ENCODE results near the gene KRT78. TPM values are rescaled to one million over a fixed set of nuclear protein-coding genes. Genes with fewer than 3 reads are reported as not detected.
A peak's percentile ranks its signal among the peaks of the same experiment; 100 is the strongest.
"Not testable (repeated sequence)": the region's sequence is repeated elsewhere in the genome, so short reads cannot be mapped to it uniquely, and the experiment has no call there.

Gene KRT78
- total RNA-seq, 1 experiment from 2014 or later: 0.34 TPM

DNA sequence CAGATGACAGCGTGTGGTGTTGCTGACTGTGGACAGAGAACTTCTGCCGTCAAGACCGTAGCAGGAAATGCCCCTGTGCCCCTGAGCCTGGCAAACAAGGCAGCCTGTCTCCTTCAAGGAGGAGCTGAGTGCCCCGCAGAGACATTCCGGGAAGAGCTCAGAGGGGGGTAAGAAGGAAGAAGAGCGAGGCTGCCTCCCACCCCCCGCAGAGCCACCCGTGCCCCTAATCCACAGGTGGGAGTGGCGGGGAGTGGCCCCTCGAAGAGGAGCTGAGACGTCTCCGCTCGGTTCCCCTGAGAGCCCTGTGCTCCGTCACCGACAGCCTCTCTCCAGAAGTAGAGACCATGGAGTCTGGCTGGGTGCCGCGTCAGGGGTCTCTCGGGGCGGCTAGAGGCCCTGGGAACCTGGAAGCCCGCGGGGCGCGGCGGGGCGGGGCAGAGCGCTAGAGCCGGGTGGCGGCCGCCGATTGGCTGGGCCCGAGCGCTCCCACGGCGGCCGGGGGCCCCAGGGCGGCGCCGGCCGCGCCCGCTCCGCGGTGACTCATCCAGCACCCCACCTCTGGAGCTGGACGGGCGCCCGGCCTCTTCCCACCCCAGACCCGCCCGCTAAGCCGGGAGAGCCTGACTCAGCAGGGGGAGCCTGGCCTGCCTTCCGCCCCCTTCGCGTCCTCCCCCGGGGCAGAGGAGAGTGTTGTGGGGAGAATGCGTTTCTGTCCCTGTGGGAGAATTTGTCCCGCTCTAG, 25.2 kb upstream of the KRT78 start:
- in situ Hi-C loops (cut with HindIII; ENCODE audit: low pct_unique_long_range_greater_than_20kb, low sequenced_read_pairs): no loop called here
- no peak for DNase-seq (ENCODE audit: low read depth, low spot score)

DNA sequence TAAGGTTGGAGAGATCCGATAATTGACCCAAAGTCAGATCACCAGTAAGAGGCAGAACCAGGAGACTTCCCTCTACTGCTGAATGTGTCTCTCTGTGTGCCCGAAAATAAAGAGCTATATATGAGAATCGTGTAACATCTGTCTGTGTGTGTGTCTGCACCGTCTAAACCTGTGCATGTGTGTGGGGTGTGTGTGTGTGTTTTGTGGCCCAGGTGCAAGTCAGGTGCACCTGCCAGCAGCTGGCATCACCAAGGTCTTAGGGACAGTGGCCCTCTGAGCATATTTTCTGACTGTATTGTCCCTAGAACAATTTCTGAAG, 24.7 kb upstream of the KRT78 start:
- DNase-seq (ENCODE audit: low read depth, low spot score): no peak
- in situ Hi-C loops (cut with HindIII; ENCODE audit: low pct_unique_long_range_greater_than_20kb, low sequenced_read_pairs): no loop called here

DNA sequence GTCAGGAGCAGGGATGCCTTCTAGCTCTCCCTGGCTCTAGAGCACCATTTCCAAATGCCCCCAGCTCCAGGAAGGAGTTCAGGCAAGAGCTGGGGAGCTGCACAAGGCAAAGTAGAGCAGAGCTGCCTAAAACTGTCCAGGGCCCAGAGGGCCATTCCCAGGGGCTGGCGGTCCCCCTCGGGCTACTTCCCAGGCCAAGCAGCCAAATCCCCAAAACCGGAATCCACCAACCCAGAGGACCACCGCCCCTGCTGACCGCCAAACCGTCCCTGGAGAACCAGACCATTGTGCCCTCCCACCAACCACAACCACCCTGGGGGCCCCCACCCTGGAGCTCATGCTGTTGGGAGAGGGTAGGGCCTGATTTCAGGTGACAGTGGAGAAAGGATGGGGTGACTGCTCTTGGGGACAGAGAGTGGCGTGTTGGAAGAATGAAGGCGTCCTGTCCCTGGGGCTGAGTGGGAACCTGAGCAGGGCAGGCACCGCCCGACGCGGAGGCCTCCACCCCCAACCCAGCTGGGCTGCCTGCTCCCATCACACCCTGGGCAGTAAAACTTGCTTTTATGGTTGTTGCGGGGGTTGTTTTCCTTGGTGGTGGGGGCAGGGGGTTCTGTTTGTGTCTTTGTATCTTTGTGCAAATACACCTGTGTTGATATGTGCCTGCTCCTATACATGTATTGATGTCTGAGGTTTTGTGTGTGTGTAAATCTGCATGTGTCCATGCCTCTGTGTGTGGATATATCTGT, 24.0 kb upstream of the KRT78 start:
- DNase-seq (ENCODE audit: low read depth, low spot score): no peak
- in situ Hi-C loops (cut with HindIII; ENCODE audit: low pct_unique_long_range_greater_than_20kb, low sequenced_read_pairs): no loop called here

- in situ Hi-C loops (cut with HindIII; ENCODE audit: low pct_unique_long_range_greater_than_20kb, low sequenced_read_pairs): no loop called here
- DNase-seq (ENCODE audit: low read depth, low spot score): no peak
Measured at GRCh38 chr12:52871291-52872039, 22.7 kb upstream of the KRT78 start.

DNA sequence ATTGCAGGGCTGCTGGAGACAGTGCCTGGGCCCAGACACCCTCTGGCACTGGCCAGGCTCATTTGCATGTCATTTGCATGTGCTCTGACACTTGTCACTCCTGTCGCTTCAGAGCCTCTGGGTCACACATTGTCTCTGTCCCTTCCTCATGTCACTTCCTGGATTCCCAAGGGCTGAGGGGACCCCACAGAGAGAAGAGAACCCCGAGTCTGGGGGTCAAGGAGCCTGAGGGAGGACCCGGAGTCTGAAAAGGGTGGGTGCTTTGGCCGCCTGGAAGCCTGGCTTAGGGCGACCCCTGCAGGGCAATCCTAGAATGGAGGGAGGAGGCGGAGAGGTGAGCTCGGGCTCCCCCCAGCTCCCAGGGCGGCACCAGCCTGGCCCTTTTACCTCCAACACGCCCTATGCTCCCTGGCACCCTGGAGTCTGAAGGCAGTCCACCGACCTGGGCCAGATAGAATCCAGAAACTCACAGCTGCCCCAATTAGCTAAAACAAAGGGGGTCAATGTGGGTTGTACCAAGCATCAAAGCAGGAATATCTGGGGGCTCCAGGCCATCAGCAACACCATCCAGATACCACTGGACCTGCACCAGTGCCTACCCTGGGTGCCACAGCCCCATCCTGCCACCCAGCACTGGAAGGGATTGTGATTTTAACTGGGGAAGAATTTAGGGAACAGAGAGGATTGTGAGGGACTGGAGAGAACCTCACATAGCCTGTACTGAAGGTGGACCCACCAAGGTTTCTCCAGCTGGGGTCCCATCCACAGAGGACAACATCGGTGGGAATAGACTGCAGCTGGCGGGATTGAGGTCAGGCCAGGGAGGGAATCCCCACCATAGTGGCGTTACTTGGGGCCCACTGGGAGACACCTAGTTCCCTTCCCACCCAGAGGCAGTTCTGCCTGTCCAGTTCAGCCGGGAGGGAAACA, 21.8 kb upstream of the KRT78 start:
- in situ Hi-C loops (cut with HindIII; ENCODE audit: low pct_unique_long_range_greater_than_20kb, low sequenced_read_pairs): no loop called here
- DNase-seq (ENCODE audit: low read depth, low spot score): peak; percentile 69

DNA sequence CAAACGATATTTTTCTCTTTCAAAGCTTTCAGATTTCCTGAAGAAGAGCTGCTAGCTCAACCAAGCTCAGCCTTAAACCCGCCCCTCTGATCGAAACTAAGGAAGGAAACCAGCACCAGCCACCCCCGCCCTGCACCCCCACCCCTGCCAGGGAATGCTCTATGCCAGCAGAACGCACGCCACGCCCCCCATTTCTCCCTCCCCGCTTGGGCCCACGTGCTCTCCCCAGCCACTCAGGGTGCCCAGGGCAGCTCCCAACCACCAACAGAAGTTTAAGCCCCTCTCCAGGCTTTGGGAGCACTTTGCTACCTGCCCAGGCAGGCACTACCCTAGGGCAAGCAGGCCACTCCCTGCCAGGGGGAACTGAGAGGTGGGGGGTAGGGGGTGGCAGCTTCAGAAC, 18.8 kb upstream of the KRT78 start:
- peak; percentile 35 for DNase-seq (ENCODE audit: low read depth, low spot score)
- in situ Hi-C loops (cut with HindIII; ENCODE audit: low pct_unique_long_range_greater_than_20kb, low sequenced_read_pairs): no loop called here

DNA sequence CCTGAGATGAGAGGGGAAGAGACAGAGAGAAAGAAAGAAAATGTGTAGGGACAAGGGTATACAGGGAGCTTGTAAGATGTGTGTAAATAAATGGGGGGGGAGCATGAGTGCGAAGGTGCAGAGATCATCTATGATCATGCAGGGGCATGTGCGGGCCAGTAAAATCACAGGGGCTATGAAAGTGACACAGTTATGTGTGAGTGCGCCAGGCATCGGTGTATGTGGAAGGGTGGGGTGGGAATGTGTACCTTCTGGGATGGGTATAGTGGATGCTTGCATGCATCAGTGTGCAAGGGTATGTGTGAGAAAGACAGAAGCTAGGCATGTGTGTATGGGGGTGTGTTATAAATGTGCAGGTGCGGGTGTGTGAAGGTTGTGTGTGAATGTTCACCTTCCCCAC, 18.4 kb upstream of the KRT78 start:
- DNase-seq (ENCODE audit: low read depth, low spot score): no peak
- in situ Hi-C loops (cut with HindIII; ENCODE audit: low pct_unique_long_range_greater_than_20kb, low sequenced_read_pairs): no loop called here

DNA sequence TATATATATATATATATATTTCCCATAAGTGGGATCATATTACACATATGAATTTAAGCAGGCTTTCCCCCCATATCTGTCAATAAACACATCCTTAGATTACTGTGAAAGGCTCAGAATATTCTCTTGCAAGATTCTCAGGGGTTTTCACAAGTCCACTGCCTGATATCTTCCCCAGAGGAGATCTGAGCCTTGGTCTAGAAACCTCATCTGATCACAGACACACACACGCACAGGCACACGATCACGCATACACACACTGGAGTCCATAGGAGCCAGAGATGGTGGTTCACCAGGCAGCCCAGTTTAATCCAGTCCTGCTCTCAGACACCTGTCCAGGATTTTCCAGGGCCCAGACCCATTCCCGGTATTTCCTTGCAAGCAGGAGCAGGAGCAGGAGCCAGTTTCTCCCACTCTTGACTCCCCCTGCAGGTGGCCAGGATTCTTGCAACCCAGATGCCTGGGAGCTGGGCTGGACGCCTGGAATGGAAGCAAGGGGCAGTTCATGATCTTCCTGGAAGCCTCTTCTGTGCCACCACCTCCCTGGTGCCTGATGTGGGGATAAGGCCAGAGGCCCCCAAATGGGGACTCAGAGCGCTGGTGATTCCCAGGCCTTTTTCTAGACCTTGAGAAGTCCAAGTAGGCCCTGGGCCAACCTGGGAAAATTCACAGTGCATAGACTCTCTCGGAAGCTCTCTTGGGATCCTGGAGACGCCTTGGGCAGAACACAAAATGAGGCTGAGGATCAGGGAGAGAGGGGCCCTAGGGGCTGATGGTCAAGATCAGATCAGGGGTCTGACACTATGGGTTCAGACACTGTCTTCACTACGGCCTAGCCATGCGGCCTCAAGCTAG, 16.5 kb upstream of the KRT78 start:
- in situ Hi-C loops (cut with HindIII; ENCODE audit: low pct_unique_long_range_greater_than_20kb, low sequenced_read_pairs): no loop called here
- DNase-seq (ENCODE audit: low read depth, low spot score): peak; percentile 86

DNA sequence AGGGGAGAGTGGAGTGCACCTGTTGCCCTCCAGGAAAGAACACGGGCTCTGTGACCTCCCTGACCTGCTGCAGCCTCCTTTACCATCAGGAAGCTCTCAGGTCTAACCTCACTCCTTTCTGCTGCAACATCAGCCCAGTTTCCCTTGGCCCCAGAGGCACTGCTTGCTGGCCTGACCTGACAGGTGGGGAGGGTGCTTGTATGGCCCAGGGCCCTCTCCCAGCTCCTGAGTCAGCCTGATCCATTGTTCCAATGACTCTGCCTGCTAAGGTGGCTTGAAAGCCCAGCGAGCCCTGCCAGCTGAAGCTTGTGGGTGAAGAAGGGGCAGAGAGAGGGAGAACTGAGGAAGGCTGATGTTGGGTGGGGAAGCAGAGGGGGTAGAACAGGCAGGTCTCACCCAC, 13.2 kb upstream of the KRT78 start:
- in situ Hi-C loops (cut with HindIII; ENCODE audit: low pct_unique_long_range_greater_than_20kb, low sequenced_read_pairs): no loop called here

DNA sequence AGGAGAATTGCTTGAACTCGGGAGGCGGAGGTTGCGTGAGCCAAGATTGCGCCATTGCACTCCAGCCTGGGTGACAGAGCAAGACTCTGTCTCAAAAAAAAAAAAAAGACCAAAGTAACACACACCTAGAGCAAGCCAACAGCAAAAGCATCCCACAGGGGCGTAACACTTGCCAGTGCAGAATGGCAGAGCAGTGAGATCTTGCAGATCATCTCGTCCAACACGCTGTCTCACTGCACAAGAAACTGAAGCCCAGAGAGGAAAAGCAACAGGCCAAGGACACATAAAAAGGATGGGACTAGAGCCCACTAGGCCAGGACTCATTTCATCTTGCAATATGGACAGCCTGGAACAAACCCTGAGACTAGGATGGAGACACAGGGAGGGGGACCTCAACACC, 12.7 kb upstream of the KRT78 start:
- DNase-seq (ENCODE audit: low read depth, low spot score): no peak
- in situ Hi-C loops (cut with HindIII; ENCODE audit: low pct_unique_long_range_greater_than_20kb, low sequenced_read_pairs): no loop called here

More for the DNA sequence above, 13.2 kb upstream of the KRT78 start:
- DNase-seq (ENCODE audit: low read depth, low spot score): no peak

DNA sequence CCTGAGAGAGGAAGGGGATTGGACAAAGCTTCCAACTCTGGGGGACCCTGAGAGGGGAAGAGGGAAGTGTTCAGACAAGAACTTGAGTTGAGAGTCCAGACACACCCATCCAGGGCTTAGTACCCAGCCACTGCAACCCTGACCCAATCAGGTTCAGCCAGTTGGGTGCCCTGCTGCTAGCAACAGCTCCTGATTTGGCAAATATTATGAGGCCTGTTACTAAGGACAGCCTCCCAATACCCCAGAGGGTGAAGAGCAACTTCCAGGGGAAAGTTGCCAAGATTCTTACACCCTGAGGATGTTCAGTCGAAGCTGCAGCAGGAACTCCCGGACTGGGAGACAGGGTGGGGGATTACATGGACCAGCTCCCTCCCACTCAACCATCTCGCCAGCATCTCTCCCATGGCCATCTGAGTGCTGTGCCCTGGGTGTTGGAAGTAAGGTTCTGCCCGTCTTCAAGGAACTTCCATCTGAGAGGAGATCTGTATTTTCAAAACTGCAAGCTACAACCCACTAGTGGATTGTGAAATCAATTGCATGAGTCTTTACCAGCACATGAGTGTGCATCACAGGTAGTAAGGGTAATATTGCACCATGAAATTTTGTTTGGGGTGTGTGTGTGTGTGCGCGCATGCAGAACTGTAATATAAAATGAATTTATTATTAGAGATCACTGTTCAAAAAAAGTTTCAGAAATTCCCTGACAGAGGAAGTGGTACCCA, 11.5 kb upstream of the KRT78 start:
- in situ Hi-C loops (cut with HindIII; ENCODE audit: low pct_unique_long_range_greater_than_20kb, low sequenced_read_pairs): no loop called here
- peak; percentile 52 for DNase-seq (ENCODE audit: low read depth, low spot score)

DNA sequence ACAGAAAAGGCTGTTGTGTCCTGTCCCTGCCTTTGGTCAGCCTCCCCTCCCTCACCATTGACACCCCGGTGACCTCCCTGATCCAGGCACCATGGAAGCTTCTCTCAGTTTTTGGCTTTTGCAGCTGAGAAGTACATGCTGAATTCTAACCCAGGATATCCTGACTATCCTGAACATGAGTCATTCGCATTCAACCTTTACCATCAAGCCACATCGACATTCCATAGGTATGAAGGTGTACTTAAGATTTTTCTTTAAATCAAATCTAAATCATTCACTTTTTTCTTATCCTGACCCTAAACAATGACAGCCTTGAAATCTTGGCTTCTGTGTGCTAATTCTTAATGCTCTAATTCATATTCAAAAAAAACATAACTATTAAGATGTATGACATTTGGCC, 8.7 kb upstream of the KRT78 start:
- DNase-seq (ENCODE audit: low read depth, low spot score): no peak
- in situ Hi-C loops (cut with HindIII; ENCODE audit: low pct_unique_long_range_greater_than_20kb, low sequenced_read_pairs): no loop called here

DNA sequence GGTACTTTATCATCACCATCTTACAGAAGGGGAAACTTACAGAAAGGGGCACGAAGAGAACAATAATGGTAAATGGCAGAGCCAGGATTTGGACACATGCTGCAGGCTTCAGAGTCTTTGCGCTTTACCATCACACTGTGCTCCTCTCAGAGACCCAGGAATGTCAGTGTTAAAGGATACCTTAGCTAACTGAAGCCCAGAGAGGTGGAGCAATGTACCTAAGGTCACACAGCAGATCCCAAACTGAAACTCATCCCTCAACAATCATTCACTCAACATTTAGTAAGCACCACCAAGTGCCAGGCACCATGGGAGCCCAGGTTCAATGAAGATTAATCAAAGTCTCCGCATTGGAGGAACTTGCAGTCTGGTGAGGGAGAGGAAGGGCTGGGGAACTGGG, 8.0 kb upstream of the KRT78 start:
- in situ Hi-C loops (cut with HindIII; ENCODE audit: low pct_unique_long_range_greater_than_20kb, low sequenced_read_pairs): no loop called here
- no peak for DNase-seq (ENCODE audit: low read depth, low spot score)

DNA sequence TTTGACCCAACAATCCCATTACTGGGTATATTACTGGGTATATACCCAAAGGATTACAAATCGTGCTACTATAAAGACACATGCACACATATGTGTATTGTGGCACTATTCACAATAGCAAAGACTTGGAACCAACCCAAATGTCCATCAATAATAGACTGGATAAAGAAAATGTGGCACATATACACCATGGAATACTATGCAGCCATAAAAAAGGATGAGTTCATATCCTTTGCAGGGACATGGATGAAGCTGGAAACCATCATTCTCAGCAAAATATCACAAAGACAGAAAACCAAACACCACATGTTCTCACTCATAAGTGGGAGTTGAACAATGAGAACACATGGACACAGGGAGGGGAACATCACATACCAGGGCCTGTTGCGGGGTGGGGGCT, 7.3 kb upstream of the KRT78 start:
- in situ Hi-C loops (cut with HindIII; ENCODE audit: low pct_unique_long_range_greater_than_20kb, low sequenced_read_pairs); DNase-seq (ENCODE audit: low read depth, low spot score): not testable (repeated sequence)

DNA sequence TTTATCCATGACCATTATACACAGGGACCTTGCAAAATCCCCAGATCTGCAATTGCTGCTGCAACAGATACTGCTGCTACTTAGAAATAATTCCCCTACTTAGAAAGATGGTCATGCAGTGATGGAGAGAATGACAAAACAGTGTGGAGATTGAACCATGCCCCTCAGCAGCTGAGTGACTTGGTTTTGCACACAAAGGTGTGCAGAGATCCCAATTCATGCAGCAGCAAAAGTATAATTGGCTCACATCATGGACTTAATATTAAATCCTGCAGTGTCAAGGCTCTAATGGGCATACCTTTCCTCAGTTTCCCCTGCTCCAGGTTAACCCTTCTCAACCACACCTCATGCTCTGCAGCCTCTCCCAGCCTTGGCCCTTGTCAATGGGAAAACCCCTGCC, 3.0 kb upstream of the KRT78 start:
- DNase-seq (ENCODE audit: low read depth, low spot score): no peak
- in situ Hi-C loops (cut with HindIII; ENCODE audit: low pct_unique_long_range_greater_than_20kb, low sequenced_read_pairs): no loop called here

GRCh38 chr12:52850681-52851080, 1.9 kb upstream of the KRT78 start:
- in situ Hi-C loops (cut with HindIII; ENCODE audit: low pct_unique_long_range_greater_than_20kb, low sequenced_read_pairs): no loop called here
- DNase-seq (ENCODE audit: low read depth, low spot score): no peak

Measured in SK-MEL-5 (cell line).